ENCODE data around the gene DENND1B. TPM values are rescaled to one million over a fixed set of nuclear protein-coding genes. Genes with fewer than 3 reads are reported as not detected.

The DENND1B gene
- total RNA-seq, 1 experiment from 2014 or later: 6.3 TPM

DNA sequence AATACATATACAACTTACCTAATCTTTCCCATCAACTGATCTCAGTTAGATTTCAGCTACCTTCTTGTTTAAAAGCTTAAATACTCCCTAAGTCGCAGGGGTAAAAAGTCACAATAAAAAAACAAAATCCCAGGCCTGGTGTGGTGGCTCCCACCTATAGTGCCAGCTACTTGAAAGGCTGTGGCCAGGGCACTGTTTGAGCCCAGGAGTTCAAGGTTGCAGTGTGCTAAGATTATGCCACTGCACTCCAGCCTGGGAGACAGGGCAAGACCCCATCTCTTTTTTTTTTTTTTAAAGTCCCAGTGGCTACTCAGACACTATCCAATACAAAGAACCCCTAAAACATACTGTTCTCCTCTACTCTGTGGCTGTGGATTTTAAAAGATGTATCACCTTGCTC lies 228.3 kb downstream of the DENND1B start:
- no peak overlapping the region for H2AFZ ChIP-seq (ENCODE audit: low read length)
- Mint-ChIP-seq H3K4me3 (no peak overlapping the region), H3K27me3 (ENCODE audit: low read depth) (no peaks in the 10 kb centered on the region), H3K4me1 (peaks cover under 1% of the 10 kb centered on the region in 2 experiments; a peak in 3 of 4 replicates), H3K9me3 (no peaks in the 10 kb centered on the region), H3K27ac (no peak overlapping the region), H3K36me3 (ENCODE audit: insufficient read depth in 1 of 3, low read depth in 3 of 3) (no peaks in the 10 kb centered on the region; a peak in 1 of 7 replicates)
- no peaks in the 10 kb centered on the region for H3K79me1 ChIP-seq (ENCODE audit: insufficient read depth, low read depth, low read length, poor library complexity, severe bottlenecking)
- no peak overlapping the region for H3K4me2 ChIP-seq (ENCODE audit: insufficient read depth, insufficient read length, low read length)
- no peaks in the 10 kb centered on the region for H3K4me1 ChIP-seq (ENCODE audit: insufficient read depth, low read length)
- H2BK12ac ChIP-seq (ENCODE audit: insufficient read length, low read depth, low read length): no peak overlapping the region
- no peaks in the 10 kb centered on the region for H3K9me3 ChIP-seq (ENCODE audit: control insufficient read depth, low read depth, low read length)
- H3K4ac ChIP-seq (ENCODE audit: low read depth, low read length): no peak overlapping the region
- no peak overlapping the region for H3K27ac ChIP-seq (ENCODE audit: insufficient read length, low read depth, low read length)
- no peak overlapping the region for H4K8ac ChIP-seq (replicated peaks; ENCODE audit: insufficient read length, low read depth, low read length)
- H2AK5ac ChIP-seq (ENCODE audit: insufficient read length, low read length): no peak overlapping the region
- TF ChIP-seq, protein P1, sequence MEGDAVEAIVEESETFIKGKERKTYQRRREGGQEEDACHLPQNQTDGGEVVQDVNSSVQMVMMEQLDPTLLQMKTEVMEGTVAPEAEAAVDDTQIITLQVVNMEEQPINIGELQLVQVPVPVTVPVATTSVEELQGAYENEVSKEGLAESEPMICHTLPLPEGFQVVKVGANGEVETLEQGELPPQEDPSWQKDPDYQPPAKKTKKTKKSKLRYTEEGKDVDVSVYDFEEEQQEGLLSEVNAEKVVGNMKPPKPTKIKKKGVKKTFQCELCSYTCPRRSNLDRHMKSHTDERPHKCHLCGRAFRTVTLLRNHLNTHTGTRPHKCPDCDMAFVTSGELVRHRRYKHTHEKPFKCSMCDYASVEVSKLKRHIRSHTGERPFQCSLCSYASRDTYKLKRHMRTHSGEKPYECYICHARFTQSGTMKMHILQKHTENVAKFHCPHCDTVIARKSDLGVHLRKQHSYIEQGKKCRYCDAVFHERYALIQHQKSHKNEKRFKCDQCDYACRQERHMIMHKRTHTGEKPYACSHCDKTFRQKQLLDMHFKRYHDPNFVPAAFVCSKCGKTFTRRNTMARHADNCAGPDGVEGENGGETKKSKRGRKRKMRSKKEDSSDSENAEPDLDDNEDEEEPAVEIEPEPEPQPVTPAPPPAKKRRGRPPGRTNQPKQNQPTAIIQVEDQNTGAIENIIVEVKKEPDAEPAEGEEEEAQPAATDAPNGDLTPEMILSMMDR (conservative IDR thresholded peaks at IDR 0.05): no peak
- no peak overlapping the region for H2BK5ac ChIP-seq (ENCODE audit: insufficient read length, low read length)
- H4K91ac ChIP-seq (ENCODE audit: insufficient read length, low read depth, low read length): no peak overlapping the region
- H3K14ac ChIP-seq (ENCODE audit: insufficient read depth, low read length): no peak overlapping the region
- H3K23me2 ChIP-seq (ENCODE audit: insufficient read length, low read depth, low read length, poor library complexity, severe bottlenecking): no peaks in the 10 kb centered on the region
- no peaks in the 10 kb centered on the region for H3K27me3 ChIP-seq (ENCODE audit: insufficient read depth, low read length)
- no peak overlapping the region for H3K23ac ChIP-seq (ENCODE audit: insufficient read length, low read depth, low read length)
- no peaks in the 10 kb centered on the region for H3K79me2 ChIP-seq (ENCODE audit: insufficient read depth, low read length)
- H2BK20ac ChIP-seq (ENCODE audit: low read depth, low read length, poor library complexity, severe bottlenecking): no peak overlapping the region
- H3K56ac ChIP-seq (ENCODE audit: insufficient read length, low read depth, low read length): no peak overlapping the region
- no peak overlapping the region for H2BK15ac ChIP-seq (ENCODE audit: low read depth, low read length)
- H4K5ac ChIP-seq (ENCODE audit: insufficient read length, low read depth, low read length): no peak overlapping the region
- no CpG with 5 or more reads among the region's 1 CpG for WGBS (ENCODE audit: extremely low coverage, insufficient read length, low lambda C conversion rate)
- H3K9ac ChIP-seq (ENCODE audit: extremely low read depth, insufficient read length, low read length): no peak overlapping the region
- H4K20me1 ChIP-seq (ENCODE audit: control insufficient read depth, insufficient read depth, insufficient read length): no peaks in the 10 kb centered on the region
- DNase-seq: no peak
- H2BK120ac ChIP-seq (ENCODE audit: low read depth, low read length, poor library complexity, severe bottlenecking): no peak overlapping the region
- no peak overlapping the region for H3T11ph ChIP-seq (ENCODE audit: low read length)
- H3K18ac ChIP-seq (ENCODE audit: insufficient read length, low read depth, low read length): no peak overlapping the region
